H9 (cell line): ENCODE results near the gene ACOX1. TPM values are rescaled to one million over a fixed set of nuclear protein-coding genes. Genes with fewer than 3 reads are reported as not detected.
"Not testable (repeated sequence)": the region's sequence is repeated elsewhere in the genome, so short reads cannot be mapped to it uniquely, and the experiment has no call there.

Experiments used
- DNase-seq: peaks from one replicate; pipeline ENCODE4 v3.0.0-alpha.2; 2017
- H2AFZ ChIP-seq: one replicate; pipeline ENCODE4 v1.6.1; 2013; ENCODE audit warnings: mild to moderate bottlenecking, low read length, control low read depth, moderate library complexity
- H2AK5ac ChIP-seq: 2 replicates; pipeline ENCODE4 v1.6.1; 2013; ENCODE audit warnings: low read length, control low read depth, mixed read lengths; ENCODE audit not compliant: insufficient read length
- H2BK120ac ChIP-seq: one replicate; pipeline ENCODE4 v1.6.1; 2013; ENCODE audit warnings: low read depth, mild to moderate bottlenecking, low read length, control low read depth, inconsistent platforms; ENCODE audit not compliant: poor library complexity, severe bottlenecking
- H2BK12ac ChIP-seq: 2 replicates; pipeline ENCODE4 v1.6.1; 2013; ENCODE audit warnings: low read length, control low read depth, mixed read lengths, low read depth; ENCODE audit not compliant: insufficient read length
- H2BK15ac ChIP-seq: 2 replicates; pipeline ENCODE4 v1.6.1; 2013; ENCODE audit warnings: low read depth, low read length, control low read depth
- H2BK20ac ChIP-seq: one replicate; pipeline ENCODE4 v1.6.1; 2013; ENCODE audit warnings: low read depth, mild to moderate bottlenecking, low read length, control low read depth, inconsistent platforms; ENCODE audit not compliant: poor library complexity, severe bottlenecking
- H2BK5ac ChIP-seq: 2 replicates; pipeline ENCODE4 v1.6.1; 2013; ENCODE audit warnings: low read length, control low read depth, mixed read lengths; ENCODE audit not compliant: insufficient read length
- H3K14ac ChIP-seq: 2 replicates; pipeline ENCODE4 v1.6.1; 2013; ENCODE audit warnings: low read length, control low read depth; ENCODE audit not compliant: insufficient read depth
- H3K18ac ChIP-seq: 2 replicates; pipeline ENCODE4 v1.6.1; 2013; ENCODE audit warnings: low read depth, mild to moderate bottlenecking, mixed read lengths, low read length, control low read depth; ENCODE audit not compliant: insufficient read length
- H3K23ac ChIP-seq: 2 replicates; pipeline ENCODE4 v1.6.1; 2013; ENCODE audit warnings: low read length, control low read depth, mixed read lengths, low read depth; ENCODE audit not compliant: insufficient read length
- H3K23me2 ChIP-seq: 2 replicates; pipeline ENCODE4 v1.6.1; 2013; ENCODE audit warnings: low read depth, mild to moderate bottlenecking, mixed read lengths, low read length, control low read depth; ENCODE audit not compliant: insufficient read length, poor library complexity, severe bottlenecking
- H3K27ac ChIP-seq: 2 replicates; pipeline ENCODE4 v1.5.1; 2013; ENCODE audit warnings: low read length, control low read depth, mixed read lengths, low read depth; ENCODE audit not compliant: insufficient read length
- H3K27me3 ChIP-seq: 2 replicates; pipeline ENCODE4 v1.6.1; 2013; ENCODE audit warnings: low read length, control low read depth, inconsistent platforms; ENCODE audit not compliant: insufficient read depth
- H3K4ac ChIP-seq: 2 replicates; pipeline ENCODE4 v1.6.1; 2013; ENCODE audit warnings: low read depth, mild to moderate bottlenecking, control low read depth, inconsistent platforms, low read length, moderate library complexity
- H3K4me1 ChIP-seq: 2 replicates; pipeline ENCODE4 v1.6.1; 2013; ENCODE audit warnings: low read length, control low read depth, inconsistent platforms; ENCODE audit not compliant: insufficient read depth
- H3K4me2 ChIP-seq: 2 replicates; pipeline ENCODE4 v1.6.1; 2013; ENCODE audit warnings: low read length, control low read depth, mixed read lengths; ENCODE audit not compliant: insufficient read length, insufficient read depth
- H3K56ac ChIP-seq: 2 replicates; pipeline ENCODE4 v1.6.1; 2013; ENCODE audit warnings: low read depth, mild to moderate bottlenecking, mixed read lengths, low read length, control low read depth; ENCODE audit not compliant: insufficient read length
- H3K79me1 ChIP-seq: 2 replicates; pipeline ENCODE4 v1.6.1; 2013; ENCODE audit warnings: low read depth, mild to moderate bottlenecking, moderate library complexity, low read length, control low read depth, inconsistent platforms; ENCODE audit not compliant: insufficient read depth, poor library complexity, severe bottlenecking
- H3K79me2 ChIP-seq: 2 replicates; pipeline ENCODE4 v1.6.1; 2013; ENCODE audit warnings: low read length, control low read depth, inconsistent platforms; ENCODE audit not compliant: insufficient read depth
- H3K9ac ChIP-seq: 2 replicates; pipeline ENCODE4 v1.6.1; 2013; ENCODE audit warnings: low read length, control low read depth, mixed read lengths; ENCODE audit not compliant: insufficient read length; ENCODE audit errors: extremely low read depth
- H3K9me3 ChIP-seq: one replicate; pipeline ENCODE4 v1.6.1; 2013; ENCODE audit warnings: low read depth, low read length, inconsistent platforms; ENCODE audit not compliant: control insufficient read depth
- H3T11ph ChIP-seq: one replicate; pipeline ENCODE4 v1.6.1; 2013; ENCODE audit warnings: mild to moderate bottlenecking, low read length, control low read depth, inconsistent platforms
- H4K20me1 ChIP-seq: one replicate; pipeline ENCODE4 v1.6.1; 2013; ENCODE audit not compliant: control insufficient read depth, insufficient read length, insufficient read depth
- H4K5ac ChIP-seq: 2 replicates; pipeline ENCODE4 v1.6.1; 2013; ENCODE audit warnings: low read depth, mild to moderate bottlenecking, mixed read lengths, low read length, control low read depth; ENCODE audit not compliant: insufficient read length
- H4K8ac ChIP-seq: replicated peaks from 2 replicates; pipeline ENCODE4 v1.6.1; 2013; ENCODE audit warnings: low read length, control low read depth, mixed read lengths, low read depth; ENCODE audit not compliant: insufficient read length
- H4K91ac ChIP-seq: 2 replicates; pipeline ENCODE4 v1.6.1; 2013; ENCODE audit warnings: low read depth, mild to moderate bottlenecking, moderate library complexity, mixed read lengths, low read length, control low read depth; ENCODE audit not compliant: insufficient read length
- H3K27ac Mint-ChIP-seq, 3 experiments: 2 replicates in 2 of 3; 3 replicates in 1 of 3; pipeline ENCODE4 v1.8.0; 2020 to 2021; ENCODE audit warnings: mixed read lengths in 3 of 3, mild to moderate bottlenecking in 1 of 3, moderate library complexity in 1 of 3
- H3K27me3 Mint-ChIP-seq: 2 replicates; pipeline ENCODE4 v1.8.0; 2021; ENCODE audit warnings: low read depth, mild to moderate bottlenecking, moderate library complexity, mixed read lengths
- H3K36me3 Mint-ChIP-seq, 3 experiments: 2 replicates in 2 of 3; 3 replicates in 1 of 3; pipeline ENCODE4 v1.8.0; 2020 to 2021; ENCODE audit warnings: low read depth in 3 of 3, mixed read lengths in 3 of 3; ENCODE audit not compliant: insufficient read depth in 1 of 3
- H3K4me1 Mint-ChIP-seq, 2 experiments: 2 replicates each; pipeline ENCODE4 v1.8.0; 2020; ENCODE audit warnings: mixed read lengths in 2 of 2
- H3K4me3 Mint-ChIP-seq, 2 experiments: 2 replicates in 1 of 2; 3 replicates in 1 of 2; pipeline ENCODE4 v1.8.0; 2020 to 2021; ENCODE audit warnings: mild to moderate bottlenecking in 2 of 2, mixed read lengths in 2 of 2, moderate library complexity in 1 of 2
- H3K9me3 Mint-ChIP-seq, 2 experiments: 2 replicates in 1 of 2; 3 replicates in 1 of 2; pipeline ENCODE4 v1.8.0; 2020; ENCODE audit warnings: mild to moderate bottlenecking in 2 of 2, mixed read lengths in 2 of 2, moderate library complexity in 1 of 2
- CTCF ChIP-seq: fragments of 200-600 bp; sonication (generic); conservative IDR thresholded peaks from 3 replicates; pipeline ENCODE4 v1.8.0; 2021; ENCODE audit warnings: antibody characterized with exemption, mild to moderate bottlenecking
- WGBS: extraction: QIAGEN DNeasy Blood & Tissue Kit; methylation state at CpG from one replicate; pipeline ENCODE4 v1.1.7; 2013; ENCODE audit warnings: missing lambda C conversion rate, low lambda C conversion rate, mixed read lengths; ENCODE audit not compliant: insufficient read length; ENCODE audit errors: extremely low coverage; 5-methylcytosine and 5-hydroxymethylcytosine counted together
- total RNA-seq: library from RNA; stranded (reverse); gene quantifications from 2 replicates; pipeline ENCODE4 v1.2.1, GENCODE V29; 2021

The ACOX1 gene
- total RNA-seq, 1 experiment from 2014 or later, result 27.4 TPM

GRCh38 chr17:75970011-75970523 lies 8.9 kb downstream of the ACOX1 start:
- Mint-ChIP-seq H3K27ac (no peak overlapping the region; a peak in 1 of 7 replicates), H3K9me3 (no peaks in the 10 kb centered on the region), H3K27me3 (no peaks in the 10 kb centered on the region), H3K36me3 (peaks cover 4 to 38% (median 37%) of the 10 kb centered on the region in 3 experiments; a peak in 6 of 7 replicates), H3K4me3 (no peak overlapping the region), H3K4me1 (no peaks in the 10 kb centered on the region)
- H3K27me3 ChIP-seq, result no peaks in the 10 kb centered on the region
- no peak overlapping the region for H2BK12ac ChIP-seq
- H3K4me1 ChIP-seq, result no peaks in the 10 kb centered on the region
- no peak overlapping the region for H4K91ac ChIP-seq
- no peak overlapping the region for H3K14ac ChIP-seq
- no peak for DNase-seq
- H3K23me2 ChIP-seq, result no peaks in the 10 kb centered on the region
- H3K4ac ChIP-seq, result no peak overlapping the region
- H2AFZ ChIP-seq, result no peak overlapping the region
- no peaks in the 10 kb centered on the region for H3K79me2 ChIP-seq
- no peak overlapping the region for H3K23ac ChIP-seq
- H2BK15ac ChIP-seq, result no peak overlapping the region
- H2AK5ac ChIP-seq, result no peak overlapping the region
- H2BK20ac ChIP-seq, result no peak overlapping the region
- no peak overlapping the region for H4K8ac ChIP-seq
- no peak for TF ChIP-seq CTCF
- no peak overlapping the region for H3K18ac ChIP-seq
- H4K20me1 ChIP-seq, result no peaks in the 10 kb centered on the region
- no peak overlapping the region for H4K5ac ChIP-seq
- no peak overlapping the region for H2BK5ac ChIP-seq
- no peak overlapping the region for H3K56ac ChIP-seq
- no peak overlapping the region for H3K27ac ChIP-seq
- H2BK120ac ChIP-seq, result no peak overlapping the region
- no peaks in the 10 kb centered on the region for H3K9me3 ChIP-seq
- H3K79me1 ChIP-seq, result no peaks in the 10 kb centered on the region
- H3K9ac ChIP-seq, result no peak overlapping the region
- no peak overlapping the region for H3T11ph ChIP-seq
- WGBS, result no CpG with 5 or more reads among the region's 4 CpGs
- no peak overlapping the region for H3K4me2 ChIP-seq

GRCh38 chr17:75969044-75969443 lies 9.9 kb downstream of the ACOX1 start:
- H4K5ac ChIP-seq, H3K4me1 Mint-ChIP-seq: not testable (repeated sequence)

More at GRCh38 chr17:75969044-75969443, 9.9 kb downstream of the ACOX1 start:
- H3K18ac ChIP-seq, H2BK5ac ChIP-seq, H3K4ac ChIP-seq, H2BK15ac ChIP-seq, H4K8ac ChIP-seq, H2AFZ ChIP-seq, H3K23ac ChIP-seq, H2BK120ac ChIP-seq, H3K4me3 Mint-ChIP-seq, DNase-seq, H3K9ac ChIP-seq, H3K9me3 Mint-ChIP-seq, H3K27ac ChIP-seq, H2BK12ac ChIP-seq, H2AK5ac ChIP-seq, H3T11ph ChIP-seq, H3K27me3 ChIP-seq, H3K79me1 ChIP-seq, H3K23me2 ChIP-seq, H2BK20ac ChIP-seq, H3K14ac ChIP-seq, H3K27ac Mint-ChIP-seq, H3K9me3 ChIP-seq, H3K56ac ChIP-seq, H3K4me1 ChIP-seq, H3K4me2 ChIP-seq, H3K27me3 Mint-ChIP-seq, H4K20me1 ChIP-seq, H4K91ac ChIP-seq, H3K79me2 ChIP-seq: not testable (repeated sequence)
- WGBS, result no CpG with 5 or more reads among the region's 10 CpGs
- H3K36me3 Mint-ChIP-seq, result peaks cover 4 to 37% (median 35%) of the 10 kb centered on the region in 3 experiments; a peak in 6 of 7 replicates
